Activated CD4-positive, CD25-positive, alpha-beta regulatory T cell treated with anti-CD3 and anti-CD28 coated beads, Interleukin-2, amount 50 U/mL, for 16 hours (primary cell): ENCODE measurements around the gene ZFYVE27.
A peak's percentile ranks its signal among the peaks of the same experiment; 100 is the strongest.

ENCODE experiments used
- DNase-seq: peaks from one replicate; pipeline ENCODE4 v3.0.0-alpha.2; 2020; ENCODE audit warnings: low read depth, low spot score

ZFYVE27 gene

GRCh38 chr10:97791824-97792721 is 55.1 kb downstream of the ZFYVE27 start:
- peak; percentile 37 for DNase-seq

- DNase-seq = no peak
Measured at GRCh38 chr10:97795886-97796285, 59.0 kb downstream of the ZFYVE27 start.

- DNase-seq = no peak
Measured at GRCh38 chr10:97796651-97797050, 59.7 kb downstream of the ZFYVE27 start.

- DNase-seq = no peak
Measured at GRCh38 chr10:97798958-97799610, 62.2 kb downstream of the ZFYVE27 start.

- DNase-seq = no peak
Measured at GRCh38 chr10:97800474-97800873, 63.5 kb downstream of the ZFYVE27 start.

- no peak for DNase-seq
Measured at GRCh38 chr10:97801422-97801821, 64.5 kb downstream of the ZFYVE27 start.

- no peak for DNase-seq
Measured at GRCh38 chr10:97805096-97805884, 68.4 kb downstream of the ZFYVE27 start.

GRCh38 chr10:97805949-97806348 is 69.0 kb downstream of the ZFYVE27 start:
- no peak for DNase-seq

GRCh38 chr10:97810446-97810845 is 73.5 kb downstream of the ZFYVE27 start:
- no peak for DNase-seq
